NCI-H128 (cell line): ENCODE measurements around the gene VMO1.

ENCODE experiments used
- DNase-seq: peaks from one replicate; lab custom pipeline; 2025; ENCODE audit not compliant: unreplicated experiment; lab: John Stamatoyannopoulos, UW

The VMO1 gene

GRCh38 chr17:4764595-4764994 lies 21.6 kb downstream of the VMO1 start:
- DNase-seq: no peak

DNA sequence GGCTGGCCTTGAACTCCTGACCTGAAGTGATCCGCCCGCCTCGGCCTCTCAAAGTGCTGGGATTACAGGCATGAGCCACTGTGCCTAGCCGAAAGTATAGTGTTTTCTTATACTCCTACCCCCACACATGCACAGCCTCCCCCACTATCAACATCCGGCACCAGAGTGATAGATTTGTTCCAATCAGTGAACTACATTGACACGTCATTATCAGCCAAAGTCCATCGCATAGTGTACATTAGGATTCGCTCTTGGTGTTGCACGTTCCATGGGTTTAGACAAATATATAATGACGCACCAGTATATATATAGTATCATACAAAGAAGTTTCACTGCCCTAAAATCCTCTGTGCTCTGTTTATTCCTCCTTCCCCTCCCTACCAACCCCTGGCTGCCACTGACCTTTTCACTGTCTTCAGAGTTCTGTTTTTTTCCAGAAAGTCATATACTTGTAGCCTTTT lies 26.4 kb downstream of the VMO1 start:
- DNase-seq: no peak

- DNase-seq: no peak
These were observed 32.8 kb downstream of the VMO1 start for GRCh38 chr17:4753392-4753791.

DNA sequence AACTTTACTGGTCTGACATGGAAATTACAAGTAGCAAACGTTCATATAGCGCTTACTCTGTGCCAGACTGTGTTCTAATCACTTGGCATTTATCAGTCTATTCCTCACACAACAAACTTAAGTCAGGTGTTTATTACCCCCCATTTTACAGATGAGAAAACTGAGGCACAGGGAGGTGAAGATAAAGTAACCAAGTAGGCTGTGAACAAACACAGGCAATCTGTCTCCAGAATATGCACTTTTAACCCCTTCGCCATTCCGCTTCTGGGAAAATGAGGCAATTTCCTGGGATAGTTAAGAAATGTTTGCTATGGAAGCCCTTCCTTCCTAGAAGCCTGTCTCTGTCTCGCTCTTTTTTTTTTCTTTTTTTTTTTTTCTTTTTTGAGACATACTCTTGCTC lies 34.2 kb downstream of the VMO1 start:
- no peak for DNase-seq

DNA sequence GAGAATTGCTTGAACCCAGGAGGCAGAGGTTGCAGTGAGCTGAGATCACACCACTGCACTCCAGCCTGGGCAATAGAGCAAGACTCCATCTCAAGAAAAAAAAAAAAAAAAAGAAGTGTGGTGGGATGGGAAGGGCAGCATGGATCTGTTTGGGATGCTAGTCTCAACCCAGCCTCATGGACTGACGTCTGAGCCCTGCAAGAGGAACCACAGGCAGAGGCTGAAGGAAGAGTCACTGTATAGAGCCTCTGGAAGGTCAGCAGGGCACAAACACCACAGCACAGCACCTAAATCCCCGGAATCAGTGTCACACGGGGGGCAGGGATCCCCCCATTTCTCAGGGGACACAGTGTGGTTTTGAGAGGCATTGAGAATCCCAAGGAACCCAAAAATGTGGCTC lies 35.6 kb downstream of the VMO1 start:
- DNase-seq: no peak

DNA sequence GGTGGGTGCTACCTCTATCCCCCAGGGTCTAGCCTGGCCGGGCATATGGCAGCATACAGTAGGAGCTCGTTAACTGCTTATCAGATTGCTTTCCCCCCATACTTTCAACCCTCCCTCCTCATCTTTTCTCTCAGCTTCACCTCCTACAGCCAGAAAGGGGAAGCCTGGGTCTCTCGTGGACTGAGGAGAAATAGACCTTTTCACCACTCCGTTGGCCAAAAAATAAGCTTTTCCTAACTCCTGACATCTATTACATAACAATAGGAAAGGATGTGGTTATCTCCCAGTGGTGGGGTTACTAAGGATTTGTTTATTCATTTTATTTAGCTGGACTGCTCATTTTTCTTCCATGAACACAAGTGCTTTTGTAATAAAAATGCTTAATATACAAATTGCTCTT lies 37.5 kb downstream of the VMO1 start:
- DNase-seq: no peak

DNA sequence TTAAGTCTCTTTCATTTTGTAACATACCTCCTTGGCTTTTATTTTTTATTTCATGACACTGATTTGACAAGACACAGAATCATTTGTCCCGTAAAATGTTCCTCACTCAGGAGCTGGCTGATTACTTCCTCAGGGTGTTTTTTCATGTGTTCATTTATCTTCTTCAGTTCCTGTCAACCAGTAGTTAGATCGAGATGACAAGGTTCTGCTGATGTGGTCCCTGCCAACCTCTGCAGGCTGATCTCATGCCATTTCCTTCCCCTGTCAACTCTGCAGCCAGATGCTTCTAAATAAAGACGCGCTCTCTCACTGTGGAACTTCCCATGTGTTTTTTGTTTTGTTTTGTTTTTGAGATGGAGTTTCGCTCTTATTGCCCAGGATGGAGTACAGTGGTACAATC lies 38.3 kb downstream of the VMO1 start:
- no peak for DNase-seq

DNA sequence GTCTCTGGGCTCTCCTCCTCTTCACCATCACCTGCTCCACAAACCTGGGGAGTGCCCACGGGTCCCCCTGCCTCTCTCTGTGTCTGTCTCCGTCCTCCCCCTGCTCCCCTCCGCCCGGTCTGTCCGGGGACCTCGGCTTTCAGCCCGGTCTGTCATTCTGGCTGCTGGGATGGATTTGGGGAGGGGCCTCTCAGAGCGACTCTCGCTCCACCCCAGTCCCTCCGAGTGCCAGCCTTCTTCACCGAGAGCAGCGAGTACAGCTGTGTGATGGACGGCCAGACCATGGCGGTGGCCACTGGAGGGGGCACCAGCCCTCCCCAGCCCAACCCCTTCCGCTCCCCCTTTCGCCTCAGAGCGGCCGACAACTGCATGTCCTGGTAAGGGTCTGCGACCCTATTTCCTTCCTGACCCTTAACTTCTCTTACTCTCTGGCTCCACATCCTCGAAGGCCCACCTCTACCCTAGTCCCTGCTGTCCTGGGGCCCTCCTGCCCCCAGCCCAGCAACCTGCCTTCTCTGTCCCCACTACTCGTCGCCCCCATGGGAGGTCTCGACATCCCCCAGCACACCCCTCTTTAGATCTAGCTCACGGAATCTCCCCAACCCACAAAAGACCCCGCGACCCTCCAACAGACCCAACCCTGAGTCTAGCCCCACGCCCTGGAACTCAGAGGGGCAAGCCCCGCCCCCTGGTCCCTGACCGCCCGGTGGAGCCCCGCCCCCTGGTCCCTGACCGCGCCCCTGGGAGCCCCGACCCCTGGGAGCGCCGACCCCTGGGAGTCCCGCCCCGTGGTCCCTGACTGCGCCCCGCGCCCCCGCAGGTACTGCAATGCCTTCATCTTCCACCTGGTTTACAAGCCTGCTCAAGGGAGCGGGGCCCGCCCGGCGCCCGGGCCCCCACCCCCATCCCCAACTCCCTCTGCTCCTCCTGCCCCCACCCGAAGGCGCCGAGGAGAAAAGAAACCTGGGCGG lies 40.9 kb downstream of the VMO1 start:
- no peak for DNase-seq

- DNase-seq: no peak
These were observed 42.3 kb downstream of the VMO1 start for GRCh38 chr17:4743898-4744297.

- DNase-seq: no peak
These were observed 42.9 kb downstream of the VMO1 start for GRCh38 chr17:4743216-4743615.

GRCh38 chr17:4742629-4743028 lies 43.5 kb downstream of the VMO1 start:
- no peak for DNase-seq

DNA sequence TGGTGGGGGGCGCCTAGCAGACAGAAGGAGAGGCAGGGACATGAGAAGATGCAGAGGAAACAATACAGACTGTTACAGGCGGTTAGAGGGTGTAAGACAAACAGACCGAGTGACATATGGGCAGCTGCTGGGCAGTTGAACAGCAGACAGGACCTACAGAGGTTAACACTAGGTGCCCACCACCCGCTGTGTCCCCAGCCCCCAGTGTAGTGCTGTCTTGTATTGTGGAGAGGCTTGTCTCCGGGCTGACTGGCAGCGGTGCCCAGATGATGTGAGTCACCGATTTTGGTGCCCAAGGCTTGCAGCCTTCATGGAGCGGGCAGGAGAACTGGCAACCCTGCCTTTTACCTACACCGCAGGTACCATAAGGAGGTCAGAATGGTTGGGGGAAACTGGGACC lies 44.0 kb downstream of the VMO1 start:
- DNase-seq: no peak

- DNase-seq: no peak
These were observed 44.6 kb downstream of the VMO1 start for GRCh38 chr17:4741544-4741943.

GRCh38 chr17:4740584-4740983 lies 45.6 kb downstream of the VMO1 start:
- DNase-seq: no peak

- no peak for DNase-seq
These were observed 46.2 kb downstream of the VMO1 start for GRCh38 chr17:4740025-4740351.

DNA sequence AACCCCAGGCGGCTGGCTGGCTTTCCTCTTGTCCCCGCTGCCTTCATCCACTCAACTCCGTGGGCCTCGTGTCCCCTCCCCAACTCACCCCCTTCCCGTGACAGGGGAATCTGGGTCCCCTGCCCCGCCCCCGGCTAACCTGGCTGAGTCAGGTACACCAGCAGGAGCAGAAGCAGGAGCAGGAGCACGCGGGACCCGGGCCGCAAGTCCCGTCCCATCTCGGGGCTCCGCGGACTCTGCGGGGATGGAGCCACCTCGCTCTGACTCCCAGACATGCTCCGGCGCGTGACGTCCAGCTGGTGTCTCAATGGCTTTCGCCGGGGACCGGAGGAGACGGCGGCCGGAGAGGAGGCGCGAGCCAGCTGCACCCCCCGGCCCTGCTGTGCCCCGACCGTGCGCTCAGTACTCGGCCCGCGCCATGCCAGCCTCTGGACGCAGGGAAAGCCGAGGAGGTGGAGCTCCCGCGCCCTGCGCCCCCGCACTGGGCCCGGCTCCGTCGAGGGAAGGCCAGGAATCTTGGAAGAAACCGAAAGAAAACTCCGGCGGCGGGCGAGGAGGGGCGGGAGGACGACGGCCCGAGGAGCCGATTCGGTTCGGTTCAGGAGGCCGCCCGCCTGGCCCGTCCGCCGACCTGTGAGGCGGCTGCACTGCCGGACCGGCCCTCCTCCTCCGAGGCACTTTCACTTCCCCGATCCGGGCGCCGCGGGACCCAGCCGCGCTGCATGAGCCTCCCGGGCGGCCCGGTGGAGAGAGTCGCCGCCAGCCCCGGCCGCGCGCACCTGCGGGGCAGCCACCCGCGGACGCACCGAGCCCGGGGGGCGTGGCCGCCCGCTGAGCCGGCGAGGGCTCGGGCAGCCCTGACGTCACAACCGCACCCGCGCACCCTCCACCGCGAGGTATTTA lies 46.8 kb downstream of the VMO1 start, which contains the start of the genes CXCL16 and ZMYND15:
Gene CXCL16, minus strand, starts transcription at position 807 of the 903 bp plus-strand sequence. Its CDS starts 589 bp downstream, at position 218.
Gene ZMYND15, plus strand, starts transcription at position 712 of the 903 bp plus-strand sequence. CDS start 716 bp downstream, outside the sequence.
- DNase-seq: no peak

DNA sequence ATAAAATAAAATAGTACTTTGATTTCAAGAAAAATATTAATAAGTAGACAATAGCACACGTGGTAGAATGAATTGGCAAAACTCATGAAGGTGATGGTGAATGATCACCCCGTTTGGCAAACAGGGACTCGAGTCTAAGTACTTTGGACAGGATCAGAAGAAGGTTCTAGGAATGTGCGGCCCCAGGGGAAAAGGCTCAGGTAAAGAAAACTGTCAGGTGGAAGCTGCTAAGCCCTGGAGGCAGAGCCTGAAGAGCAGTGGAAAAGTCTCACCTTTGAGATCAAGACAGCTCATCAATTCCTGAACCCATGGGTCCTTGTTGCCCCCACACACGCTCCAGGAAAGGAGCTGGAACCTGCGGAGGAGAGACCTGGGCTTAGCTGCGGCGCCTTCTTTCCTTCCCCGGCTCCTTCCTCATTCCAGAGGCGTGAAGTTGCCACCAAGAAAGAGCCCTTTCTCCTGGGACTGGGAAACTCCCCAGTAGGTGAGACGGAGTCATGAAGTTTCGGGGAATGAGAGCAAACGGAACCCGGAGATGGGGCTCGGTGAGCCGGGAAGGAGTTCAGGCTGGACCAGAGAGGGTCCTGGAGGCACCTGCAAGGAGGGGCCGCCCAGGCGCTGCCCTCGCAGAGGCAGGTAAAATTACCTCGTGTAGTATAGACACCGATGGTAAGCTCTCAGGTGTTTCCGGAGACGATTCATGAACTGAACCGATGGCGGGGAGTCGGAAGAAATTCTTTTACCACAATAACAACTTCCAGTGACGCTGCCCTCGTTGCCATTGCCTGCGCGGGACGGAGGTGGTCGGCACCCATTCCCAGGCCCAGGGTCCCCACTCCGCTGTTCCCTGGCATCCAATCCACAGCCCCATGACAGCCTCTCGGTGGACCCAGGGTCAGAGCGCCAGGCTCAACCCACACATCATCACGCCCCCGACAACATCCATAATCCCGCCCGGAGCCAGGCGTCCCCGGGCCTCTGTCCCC lies 47.7 kb downstream of the VMO1 start:
- no peak for DNase-seq

DNA sequence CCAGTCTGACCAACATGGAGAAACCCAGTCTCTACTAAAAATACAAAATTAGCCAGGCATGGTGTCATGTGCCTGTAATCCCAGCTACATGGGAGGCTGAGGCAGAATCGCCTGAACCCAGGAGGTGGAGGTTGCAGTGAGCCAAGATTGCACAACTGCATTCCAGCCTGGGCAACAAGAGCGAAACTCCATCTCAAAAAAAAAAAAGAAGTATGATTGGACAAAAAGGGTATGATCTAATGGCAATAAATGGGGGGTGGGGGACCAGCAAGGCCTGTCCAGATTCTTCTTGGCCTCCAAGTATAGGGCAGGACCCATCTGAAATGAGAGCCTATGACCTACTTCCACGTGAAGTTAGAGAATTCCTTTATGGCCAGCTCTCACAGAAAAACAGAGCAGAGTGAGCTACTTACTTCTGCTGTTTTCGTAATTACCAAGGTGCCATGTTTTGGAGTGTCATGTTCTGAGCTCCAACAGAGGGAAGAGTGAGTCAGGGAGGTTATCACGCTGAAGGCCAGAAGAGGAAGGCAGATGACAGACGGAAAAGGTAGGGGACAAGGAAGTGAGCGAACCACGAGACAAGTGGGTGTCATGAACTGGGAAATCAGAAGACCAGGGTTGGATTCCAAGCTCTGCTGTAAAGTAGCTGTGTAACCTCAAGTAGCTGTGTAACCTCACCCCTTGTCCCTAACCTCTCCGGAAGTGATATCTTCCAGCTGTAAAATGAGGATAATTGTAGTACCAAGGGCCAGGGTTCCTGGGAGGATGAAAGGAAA lies 50.1 kb downstream of the VMO1 start:
- DNase-seq: no peak
